K562 (cell line): ENCODE measurements around the gene FAAP100. TPM values are rescaled to one million over a fixed set of nuclear protein-coding genes. Genes with fewer than 3 reads are reported as not detected.

Experiments
- ATAC-seq: fragments of 200-7000 bp; cut with Tn5 transposase; 3 replicates; pipeline ENCODE4 v1.9.1; 2020; ENCODE audit warnings: moderate library complexity
- BruUV-seq: library from RNA; stranded (reverse); fragments of 400-500 nt; replicated peaks from 2 replicates; lab custom pipeline; 2021; lab: Mats Ljungman, UMichigan
- CTCF ChIA-PET: fragments of 300-600 bp; formaldehyde crosslinking; extraction: SDS; loops from one replicate; lab custom pipeline; 2021; ENCODE audit warnings: low intra/inter-chr PET ratio; lab: Yijun Ruan, JAX
- POLR2A ChIA-PET: fragments of 300-600, 350-650 bp; sonication (Branson Sonifier 250); formaldehyde crosslinking; extraction: SDS; loops from one replicate; lab custom pipeline; 2021; ENCODE audit warnings: antibody characterized with exemption, inconsistent platforms; lab: Yijun Ruan, JAX
- DNase-seq, 4 experiments: peaks; one replicate each; pipeline versions ENCODE4 v3.0.0 to v3.0.0-alpha.2; 2011 to 2018; ENCODE audit warnings: low spot score in 3 of 4, mixed read lengths in 3 of 4; ENCODE audit errors: extremely low read depth in 1 of 4
- FAIRE-seq: peaks from 2 replicates; lab custom pipeline; 2011; peaks lifted over from hg19 to GRCh38; lab: Jason Lieb, UNC
- H2AFZ ChIP-seq: 2 replicates; pipeline ENCODE4 v1.6.0; 2011; ENCODE audit warnings: low read depth, low read length, control low read depth, inconsistent platforms
- H3K27ac ChIP-seq: fragments of 200-600 bp; 3 replicates; pipeline ENCODE4 v1.8.0; 2011; ENCODE audit warnings: low read depth, mild to moderate bottlenecking, control low read depth, inconsistent platforms, low read length, moderate library complexity, mixed read lengths; ENCODE audit errors: extremely low read depth
- H3K27me3 ChIP-seq, 2 experiments: fragments of 300-600 bp in 1 of 2; 2 replicates in 1 of 2; 3 replicates in 1 of 2; pipeline versions ENCODE4 v1.6.0 to v1.8.0; 2011; ENCODE audit warnings: inconsistent platforms in 2 of 2, low read length in 2 of 2, mild to moderate bottlenecking in 1 of 2, mixed read lengths in 1 of 2, moderate library complexity in 1 of 2; ENCODE audit not compliant: control insufficient read depth in 2 of 2, insufficient read depth in 2 of 2
- H3K36me3 ChIP-seq: fragments of 300-600 bp; 3 replicates; pipeline ENCODE4 v1.8.0; 2011; ENCODE audit warnings: mild to moderate bottlenecking, low read length, inconsistent platforms; ENCODE audit not compliant: control insufficient read depth, insufficient read depth
- H3K4me1 ChIP-seq, 2 experiments: fragments of 200-600 bp in 1 of 2; replicated peaks in 1 of 2; 2 replicates in 1 of 2; 3 replicates in 1 of 2; pipeline versions ENCODE4 v1.5.1 to v1.8.0; 2011; ENCODE audit warnings: inconsistent platforms in 2 of 2, low read length in 2 of 2, mild to moderate bottlenecking in 1 of 2, mixed read lengths in 1 of 2, moderate library complexity in 1 of 2; ENCODE audit not compliant: control insufficient read depth in 2 of 2, insufficient read depth in 2 of 2
- H3K4me2 ChIP-seq: 2 replicates; pipeline ENCODE4 v1.6.1; 2011; ENCODE audit warnings: low read length, control low read depth, inconsistent platforms, mixed read lengths; ENCODE audit not compliant: insufficient read depth
- H3K4me3 ChIP-seq: fragments of 200-600 bp; sonication (generic), shearing (Covaris generic); 2 replicates; pipeline ENCODE4 v1.5.1; 2016; ENCODE audit warnings: control low read depth, inconsistent platforms
- H3K79me2 ChIP-seq: fragments of 200-600 bp; 3 replicates; pipeline ENCODE4 v1.8.0; 2011; ENCODE audit warnings: low read length, inconsistent platforms; ENCODE audit not compliant: control insufficient read depth, insufficient read depth
- H3K9ac ChIP-seq, 2 experiments: 2 replicates each; pipeline versions ENCODE4 v1.6.0 to v1.6.1; 2011; ENCODE audit warnings: low read depth in 2 of 2, low read length in 2 of 2, control low read depth in 1 of 2, inconsistent platforms in 1 of 2, mild to moderate bottlenecking in 1 of 2, mixed read lengths in 1 of 2; ENCODE audit not compliant: insufficient read depth in 1 of 2
- H3K9me1 ChIP-seq: one replicate; pipeline ENCODE4 v1.6.0; 2011; ENCODE audit warnings: inconsistent platforms, mild to moderate bottlenecking, low read length, moderate library complexity; ENCODE audit not compliant: control insufficient read depth, insufficient read depth
- H3K9me3 ChIP-seq: replicated peaks from 2 replicates; pipeline ENCODE4 v1.5.1; 2011; ENCODE audit warnings: low read depth, low read length, inconsistent platforms; ENCODE audit not compliant: control insufficient read depth, insufficient read depth
- H4K20me1 ChIP-seq: replicated peaks from 2 replicates; pipeline ENCODE4 v1.6.1; 2011; ENCODE audit warnings: low read length, inconsistent platforms, mixed read lengths; ENCODE audit not compliant: control insufficient read depth, insufficient read depth
- ARID3B ChIP-seq: fragments of 250-450 bp; sonication (Bioruptor Pico); IDR thresholded peaks from 2 replicates; pipeline ENCODE4 v1.4.0; 2020; ENCODE audit warnings: borderline replicate concordance
- POLR2G ChIP-seq: fragments of 200-400 bp; formaldehyde crosslinking; IDR thresholded peaks from 2 replicates; pipeline ENCODE4 v1.6.1; 2017; ENCODE audit warnings: low read depth, mild to moderate bottlenecking, antibody characterized with exemption, low read length, moderate library complexity
- PYGO2 ChIP-seq: fragments of 450-650 bp; IDR thresholded peaks from 2 replicates; pipeline ENCODE4 v1.6.1; 2016; ENCODE audit warnings: mild to moderate bottlenecking, missing genetic modification characterization, moderate library complexity, missing compliant biosample characterization
- ZNF263 ChIP-seq: sonication (generic); formaldehyde crosslinking; IDR thresholded peaks from 2 replicates; pipeline ENCODE4 v1.8.0; 2022; ENCODE audit warnings: mild to moderate bottlenecking, missing genetic modification reagents, borderline replicate concordance
- WGBS: fragments of 100-300 bp; shearing (Covaris generic); methylation state at CpG from one replicate; pipeline ENCODE4 v1.1.6; 2016; ENCODE audit warnings: low coverage, mixed read lengths; ENCODE audit not compliant: insufficient coverage; ENCODE audit errors: missing lambda C conversion rate; 5-methylcytosine and 5-hydroxymethylcytosine counted together
- in situ Hi-C: fragments of 300-500 bp; cut with MboI; formaldehyde crosslinking; loops from 4 replicates; pipeline ENCODE4 v1.15.0; 2018; ENCODE audit warnings: inconsistent platforms, mixed read lengths
- intact Hi-C: fragments of 100-400 bp; cut with micrococcal nuclease; formaldehyde crosslinking; loops from 2 replicates; pipeline ENCODE4 v1.14.2; 2022
- polyA plus RNA-seq, 8 experiments: library from polyadenylated mRNA; depleted of rRNA in 4 of 8; stranded (reverse) in 5 of 8; unstranded in 3 of 8; fragments of >200 nt; fragmentation: Nextera tagmentation in 2 of 8; fragmentation: Illumina TruSeq in 1 of 8; extraction: Ambion mirVana in 2 of 8; extraction: Trizol in 1 of 8; gene quantifications; 2 replicates each; pipeline versions ENCODE4 v1.2.1 to v1.2.3, GENCODE V29; 2011 to 2014; ENCODE audit warnings: inconsistent platforms in 1 of 8, missing spikeins in 1 of 8
- total RNA-seq, 7 experiments: library from RNA; depleted of rRNA in 6 of 7; stranded (reverse); fragments of >200 nt in 6 of 7; fragmentation: Illumina TruSeq in 2 of 7; extraction: Trizol in 2 of 7; gene quantifications; 2 replicates each; pipeline versions ENCODE4 v1.2.1 to v1.2.3, GENCODE V29; 2011 to 2021; ENCODE audit warnings: low replicate concordance in 1 of 7
- TF ChIP-seq, protein P1 (sequence below): fragments of 450-650 bp; formaldehyde crosslinking; conservative IDR thresholded peaks from 2 replicates; pipeline ENCODE4 v1.4.0; 2022; ENCODE audit warnings: mild to moderate bottlenecking, missing genetic modification characterization
- TF ChIP-seq, protein P2 (sequence below): fragments of 250-450 bp; sonication (Bioruptor Pico); IDR thresholded peaks from 2 replicates; pipeline ENCODE4 v1.5.0; 2021

Gene FAAP100
- total and polyA plus RNA-seq, 9 of the 15 experiments (the other 6 are each of a cell fraction or from before 2014, with no cell fraction given): 0.31 to 51.2 (median 12.6) TPM

GRCh38 chr17:81539571-81539900 lies 12.6 kb downstream of the FAAP100 start:
- Histone ChIP-seq H3K79me2 (no peaks in the 10 kb centered on the region), H3K4me3 (no peak overlapping the region), H3K9me3 (no peaks in the 10 kb centered on the region), H2AFZ (no peak overlapping the region), H3K4me1 (peaks cover 0 to 54% of the 10 kb centered on the region in 2 experiments; a peak in 2 of 5 replicates), H3K9ac (no peak overlapping the region; a peak in 2 of 4 replicates), H4K20me1 (peaks cover 13% of the 10 kb centered on the region; the same call in 1 of the 2 replicates), H3K27ac (no peak overlapping the region), H3K9me1 (peaks cover 4% of the 10 kb centered on the region), H3K36me3 (peaks cover 48% of the 10 kb centered on the region; the same call in 2 of the 3 replicates), H3K27me3 (no peaks in the 10 kb centered on the region), H3K4me2 (no peak overlapping the region)
- intact Hi-C loops: no loop called here
- FAIRE-seq: no peak
- ChIA-PET POLR2A (interaction anchor here (1.2 to 4.0 kb wide), 2 partner anchors 12 to 13 kb away, joined by 3 to 26 read pairs; partner anchors contain the start of gene FAAP100), CTCF (no interaction called here)
- in situ Hi-C loops: no loop called here
- WGBS: 65% methylated on average over 10 of the region's 10 CpGs
- ATAC-seq: no peak; the same call in 2 of the 3 replicates
- no peak for DNase-seq
- 0 out of 2 replicates have a peak, but pooled peaks have one; percentile 25 for TF ChIP-seq ZNF263 (CRISPR knock-in tag)
- no peak for TF ChIP-seq PYGO2 (tag)
- BruUV-seq: no TSS peak

GRCh38 chr17:81538651-81539570 lies 13.2 kb downstream of the FAAP100 start:
- in situ Hi-C loops (no loop called here), intact Hi-C loops (no loop called here)
- no peaks in the 10 kb centered on the region for H3K27me3 ChIP-seq
- peaks cover 13% of the 10 kb centered on the region; the same call in 1 of the 2 replicates for H4K20me1 ChIP-seq
- ATAC-seq (no peak), DNase-seq (no peak)
- H3K79me2 ChIP-seq: no peaks in the 10 kb centered on the region
- H3K9me3 ChIP-seq: no peaks in the 10 kb centered on the region
- no TSS peak for BruUV-seq
- H3K36me3 ChIP-seq: peaks cover 42% of the 10 kb centered on the region; the same call in 2 of the 3 replicates
- no peak overlapping the region for H3K4me2 ChIP-seq
- 86% methylated on average over 23 of the region's 26 CpGs for WGBS
- peak overlapping the region in 1 of 2 experiments; percentile 66; a peak in 2 of 4 replicates for H3K9ac ChIP-seq
- H3K4me1 ChIP-seq: peaks cover 0 to 60% of the 10 kb centered on the region in 2 experiments; a peak in 2 of 5 replicates
- H3K4me3 ChIP-seq: no peak overlapping the region
- no peak overlapping the region for H3K27ac ChIP-seq
- CTCF ChIA-PET: interaction anchor here (1.9 kb wide), 1 partner anchor 286 kb away, joined by 11 read pairs; no protein-coding TSS in a partner anchor
- peaks cover 4% of the 10 kb centered on the region for H3K9me1 ChIP-seq
- H2AFZ ChIP-seq: no peak overlapping the region
- TF ChIP-seq, protein P1, sequence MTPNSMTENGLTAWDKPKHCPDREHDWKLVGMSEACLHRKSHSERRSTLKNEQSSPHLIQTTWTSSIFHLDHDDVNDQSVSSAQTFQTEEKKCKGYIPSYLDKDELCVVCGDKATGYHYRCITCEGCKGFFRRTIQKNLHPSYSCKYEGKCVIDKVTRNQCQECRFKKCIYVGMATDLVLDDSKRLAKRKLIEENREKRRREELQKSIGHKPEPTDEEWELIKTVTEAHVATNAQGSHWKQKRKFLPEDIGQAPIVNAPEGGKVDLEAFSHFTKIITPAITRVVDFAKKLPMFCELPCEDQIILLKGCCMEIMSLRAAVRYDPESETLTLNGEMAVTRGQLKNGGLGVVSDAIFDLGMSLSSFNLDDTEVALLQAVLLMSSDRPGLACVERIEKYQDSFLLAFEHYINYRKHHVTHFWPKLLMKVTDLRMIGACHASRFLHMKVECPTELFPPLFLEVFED (CRISPR knock-in tag): no peak
- no peak for TF ChIP-seq ARID3B (CRISPR knock-in tag)
- TF ChIP-seq, protein P2, sequence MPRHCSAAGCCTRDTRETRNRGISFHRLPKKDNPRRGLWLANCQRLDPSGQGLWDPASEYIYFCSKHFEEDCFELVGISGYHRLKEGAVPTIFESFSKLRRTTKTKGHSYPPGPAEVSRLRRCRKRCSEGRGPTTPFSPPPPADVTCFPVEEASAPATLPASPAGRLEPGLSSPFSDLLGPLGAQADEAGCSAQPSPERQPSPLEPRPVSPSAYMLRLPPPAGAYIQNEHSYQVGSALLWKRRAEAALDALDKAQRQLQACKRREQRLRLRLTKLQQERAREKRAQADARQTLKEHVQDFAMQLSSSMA (CRISPR knock-in tag): no peak
- TF ChIP-seq POLR2G: peak; percentile 29; the same call in 1 of the 2 replicates
- TF ChIP-seq, all 486 proteins: peak for 1
- POLR2A ChIA-PET: interaction anchor here (0.5 to 4.0 kb wide), 4 partner anchors 10 to 1907 kb away, joined by 3 to 26 read pairs (median 6); partner anchors contain the start of gene FAAP100
- FAIRE-seq: no peak
